NCI-H82 treated with DMSO at 0.1 percent for 48 hours (cell line): ENCODE data around the gene TTC28.
"Not testable (repeated sequence)": the region's sequence is repeated elsewhere in the genome, so short reads cannot be mapped to it uniquely, and the experiment has no call there.

Experiments
- DNase-seq: peaks from one replicate; lab custom pipeline; 2025; ENCODE audit not compliant: unreplicated experiment; lab: John Stamatoyannopoulos, UW

The TTC28 gene

DNA sequence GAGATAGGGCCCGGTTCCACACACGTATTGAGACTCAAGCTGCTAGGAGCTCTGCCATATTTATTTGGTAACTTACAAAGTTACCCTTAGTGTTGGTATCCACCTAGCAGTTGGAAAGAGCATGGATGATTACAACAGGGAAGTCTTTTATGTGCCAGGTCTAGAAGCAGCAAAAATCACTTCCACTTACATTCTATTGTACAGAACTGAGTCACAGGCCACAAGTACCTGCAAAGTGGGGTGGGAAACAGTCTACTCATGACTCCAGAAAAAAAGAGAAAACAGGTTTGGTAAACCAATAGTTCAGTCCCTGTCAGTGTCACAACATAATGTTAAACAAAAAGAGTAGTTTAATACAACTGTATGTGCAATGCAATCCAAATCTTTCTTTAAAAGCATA lies 480.9 kb downstream of the TTC28 start:
- no peak for DNase-seq

DNA sequence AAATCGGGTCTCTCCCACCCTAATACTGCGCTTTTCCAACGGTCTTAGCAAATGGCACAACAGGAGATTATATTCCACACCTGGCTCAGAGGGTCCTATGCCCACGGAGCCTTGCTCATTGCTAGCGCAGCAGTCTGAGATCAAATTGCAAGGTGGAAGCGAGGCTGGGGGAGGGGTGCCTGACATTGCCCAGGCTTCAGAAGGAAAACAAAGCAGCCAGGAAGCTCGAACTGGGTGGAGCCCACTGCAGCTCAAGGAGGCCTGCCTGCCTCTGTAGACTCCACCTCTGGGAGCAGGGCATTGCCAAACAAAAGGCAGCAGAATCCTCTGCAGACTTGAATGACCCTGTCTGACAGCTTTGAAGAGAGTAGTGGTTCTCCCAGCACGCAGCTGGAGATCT lies 488.1 kb downstream of the TTC28 start:
- DNase-seq: not testable (repeated sequence)

DNA sequence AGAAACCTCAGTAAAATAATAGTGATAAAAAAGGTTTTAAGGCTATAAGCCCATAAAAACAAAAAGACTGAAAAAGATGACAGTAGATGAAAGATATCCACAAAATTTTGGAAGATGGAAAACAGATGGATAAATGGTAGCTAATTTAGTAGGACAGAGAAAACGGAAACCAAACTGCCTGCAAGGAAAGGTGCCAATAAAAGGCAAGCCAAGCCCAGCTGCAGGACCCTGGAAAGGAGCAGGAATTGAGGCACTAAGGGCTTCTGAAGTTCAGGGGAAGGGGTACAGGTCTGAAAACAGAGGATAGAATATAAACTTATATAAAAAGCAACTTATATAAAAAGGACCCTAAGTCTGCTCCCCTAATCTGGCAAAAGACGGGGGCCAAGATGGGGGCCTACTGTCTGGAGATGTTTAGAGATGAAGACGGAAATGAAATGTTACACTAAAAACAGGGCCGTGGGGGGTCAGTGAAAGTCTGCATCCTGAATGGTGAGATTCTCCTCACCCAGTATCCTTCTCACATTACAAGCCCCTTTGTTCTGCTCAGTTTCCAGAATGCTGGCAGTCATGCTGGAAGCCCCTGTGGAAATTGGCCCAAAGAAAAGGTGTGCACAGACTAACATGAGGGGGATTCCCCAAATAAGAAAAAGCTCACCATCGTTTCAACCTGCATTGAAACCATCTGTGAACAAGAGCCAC lies 491.3 kb downstream of the TTC28 start:
- DNase-seq: no peak

DNA sequence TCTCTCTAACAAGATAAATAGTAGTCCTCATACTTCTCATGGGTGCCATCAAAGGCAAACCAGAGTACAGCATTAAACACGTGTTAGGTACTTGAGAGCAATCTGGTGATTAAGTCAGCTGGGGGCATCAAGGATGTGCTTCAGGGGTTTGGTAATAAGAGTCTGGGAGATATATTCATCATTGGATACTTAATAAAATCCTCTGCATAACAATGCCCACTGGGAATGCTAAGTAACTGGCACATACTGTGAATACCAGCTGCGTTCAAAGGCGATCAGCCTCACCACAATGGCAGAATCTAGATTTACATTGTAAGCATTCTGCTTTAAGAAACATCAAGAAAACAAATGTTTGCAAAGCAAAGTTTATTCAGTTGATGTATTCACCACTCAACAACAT lies 492.0 kb downstream of the TTC28 start:
- DNase-seq: no peak

DNA sequence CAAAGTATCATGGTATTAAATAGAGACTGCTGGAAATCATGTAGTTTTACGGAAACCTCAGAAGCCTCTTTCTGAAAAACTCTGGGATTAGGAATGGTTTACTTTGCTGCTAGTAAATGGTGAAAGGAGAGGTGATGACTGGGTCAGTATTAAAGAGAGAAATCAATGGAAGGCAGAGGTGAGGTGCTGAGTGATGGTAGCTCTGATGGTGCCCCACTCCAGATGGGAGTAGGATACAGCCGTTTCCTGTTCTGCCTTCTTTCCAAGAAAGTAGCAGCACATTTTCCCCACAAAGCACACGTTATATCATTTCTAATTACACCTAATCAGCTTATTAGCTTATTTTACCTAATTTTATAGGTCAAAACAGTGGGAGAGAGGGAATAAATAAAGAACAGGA lies 493.0 kb downstream of the TTC28 start:
- no peak for DNase-seq

DNA sequence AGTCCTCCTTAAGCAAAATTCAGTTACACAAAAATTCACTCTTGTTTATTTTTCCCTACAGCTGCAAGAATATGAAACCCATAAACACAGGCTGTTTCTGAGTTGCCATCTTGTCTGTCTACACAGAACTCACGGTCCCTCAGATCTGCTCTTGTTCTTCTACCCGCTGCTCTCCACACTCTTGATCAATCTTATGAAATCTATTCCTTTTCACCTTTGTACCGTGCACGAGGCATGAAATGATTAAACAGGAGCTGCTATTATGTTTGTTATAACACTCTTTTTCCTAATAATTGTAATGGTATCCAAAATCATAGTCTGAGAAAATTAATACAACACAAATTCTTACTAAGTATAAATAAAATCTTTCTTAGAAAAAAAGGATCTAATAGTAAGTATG lies 494.5 kb downstream of the TTC28 start:
- DNase-seq: no peak

DNA sequence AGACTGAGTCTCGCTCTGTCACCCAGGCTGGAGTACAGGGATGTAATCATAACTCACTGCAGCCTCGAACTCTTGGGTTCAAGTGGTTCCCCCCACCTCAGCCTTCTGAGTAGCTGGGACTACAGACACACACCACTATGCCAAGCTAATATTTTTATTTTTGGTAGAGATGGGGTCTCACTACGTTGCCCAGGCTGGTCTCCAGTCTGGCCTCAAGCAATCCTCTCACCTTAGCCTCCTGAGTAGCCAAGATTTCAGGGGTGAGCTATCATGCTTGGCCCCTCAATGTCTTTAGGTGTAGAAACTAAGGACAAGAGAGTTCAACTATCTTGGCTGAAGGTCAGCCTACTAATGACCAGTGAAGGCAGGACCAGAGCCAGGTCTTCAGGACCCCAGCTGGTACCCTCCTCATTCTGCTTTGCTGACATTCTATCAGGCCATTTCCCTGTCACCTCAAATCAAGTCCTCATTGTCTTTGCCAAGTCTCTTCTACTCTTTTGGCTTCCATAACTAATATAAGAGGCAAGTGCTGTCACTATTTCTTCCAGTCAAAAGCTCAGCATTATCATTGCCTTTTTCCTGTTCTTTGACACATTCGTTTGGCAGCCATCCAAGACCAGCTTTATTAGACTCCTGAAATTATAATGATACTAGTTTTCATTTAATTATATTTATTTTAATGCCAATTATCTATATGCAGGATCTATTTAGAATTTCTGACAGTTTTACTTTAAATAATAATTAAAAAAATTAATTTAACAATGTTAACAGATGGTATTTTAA lies 496.4 kb downstream of the TTC28 start:
- no peak for DNase-seq

DNA sequence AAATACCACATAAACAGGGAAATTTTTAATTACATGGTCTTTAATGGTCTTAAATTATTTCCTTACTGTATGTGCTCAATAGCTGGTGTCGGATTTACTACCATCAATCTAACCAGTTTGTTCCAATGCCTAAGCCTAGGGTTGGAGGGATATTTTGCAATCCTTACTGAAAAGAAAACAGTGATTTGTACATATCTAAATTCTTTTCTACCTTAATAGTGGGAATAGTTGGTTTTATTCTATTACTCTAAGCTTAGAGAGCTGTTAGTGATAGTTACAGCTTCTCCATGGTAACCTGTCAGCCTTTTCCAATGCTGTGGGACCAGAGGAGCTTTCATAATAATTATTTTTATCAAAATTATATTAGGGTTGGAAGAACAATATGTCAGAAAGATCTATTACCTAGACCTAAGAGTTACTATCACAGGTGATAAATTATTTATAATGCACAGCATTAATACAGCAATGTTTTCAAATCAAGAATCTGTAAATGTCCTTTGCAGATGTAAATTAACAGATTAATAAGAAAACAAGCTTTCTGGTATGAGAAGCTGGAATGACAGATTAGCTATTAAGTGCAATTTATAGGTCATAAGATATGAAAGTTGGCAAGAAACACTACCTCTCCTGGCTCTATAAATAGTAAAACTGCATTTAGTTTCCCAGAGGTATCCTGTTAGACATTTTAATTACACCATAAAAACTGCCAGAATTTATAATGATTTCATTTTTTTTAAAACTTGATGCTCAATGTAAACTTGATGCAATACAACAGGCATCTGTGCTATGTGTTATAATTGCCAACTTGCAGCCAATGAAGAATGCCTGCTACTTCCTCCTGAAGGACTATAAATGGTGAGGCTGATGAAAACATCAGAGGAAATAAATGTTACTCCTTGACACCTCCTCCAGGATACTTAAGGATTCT lies 498.6 kb downstream of the TTC28 start:
- DNase-seq: no peak

DNA sequence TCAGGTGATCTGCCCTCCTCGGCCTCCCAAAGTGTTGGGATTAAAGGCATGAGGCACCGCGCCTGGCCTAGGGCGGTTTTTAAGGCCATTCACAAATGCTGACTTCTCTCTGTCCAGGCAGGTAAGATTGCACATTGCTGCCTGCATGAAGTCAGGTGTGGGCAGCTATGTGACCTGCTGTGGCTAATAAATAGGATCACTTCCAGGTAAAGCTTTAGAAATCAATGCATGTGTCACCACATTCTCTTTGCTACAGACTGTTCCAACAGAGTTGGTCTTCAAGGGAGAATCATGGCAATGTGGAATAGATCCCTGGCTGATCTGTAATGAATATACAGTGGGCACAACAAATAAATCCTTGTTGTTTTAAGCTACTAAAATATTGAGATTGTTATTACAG lies 500.2 kb downstream of the TTC28 start:
- no peak for DNase-seq

DNA sequence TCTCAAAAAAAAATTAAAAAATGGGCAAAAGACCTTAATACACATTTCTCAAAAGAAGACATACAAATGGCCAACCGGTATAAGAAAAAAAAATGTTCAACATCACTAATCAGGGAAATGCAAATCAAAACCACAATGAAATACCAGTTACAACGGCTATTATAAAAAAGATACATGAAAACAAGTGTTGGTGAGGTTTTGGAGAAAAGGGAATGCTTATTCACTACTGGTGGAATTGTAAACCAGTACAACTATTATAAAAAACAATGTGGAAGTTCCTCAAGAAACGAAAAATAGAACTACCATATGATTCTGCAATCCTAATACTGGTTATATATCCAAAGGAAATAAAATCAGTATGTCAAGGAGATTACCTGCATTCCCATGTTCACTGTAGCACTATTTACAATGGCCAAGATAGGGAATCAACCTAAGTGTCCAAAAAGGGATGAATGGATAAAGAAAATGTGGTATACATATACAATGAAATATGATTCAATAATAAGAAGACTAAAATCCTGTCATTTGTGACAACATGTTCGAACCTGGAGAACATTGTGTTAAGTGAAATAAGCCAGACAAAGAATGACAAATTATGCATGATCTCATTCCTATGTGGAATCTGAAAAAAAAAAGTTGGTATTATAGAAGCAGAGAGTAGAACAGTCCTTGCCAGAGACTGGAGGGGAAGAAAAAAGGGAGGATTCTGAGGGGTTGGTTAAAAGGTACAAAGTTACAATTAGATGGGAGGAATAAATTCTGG lies 503.7 kb downstream of the TTC28 start:
- DNase-seq: no peak

DNA sequence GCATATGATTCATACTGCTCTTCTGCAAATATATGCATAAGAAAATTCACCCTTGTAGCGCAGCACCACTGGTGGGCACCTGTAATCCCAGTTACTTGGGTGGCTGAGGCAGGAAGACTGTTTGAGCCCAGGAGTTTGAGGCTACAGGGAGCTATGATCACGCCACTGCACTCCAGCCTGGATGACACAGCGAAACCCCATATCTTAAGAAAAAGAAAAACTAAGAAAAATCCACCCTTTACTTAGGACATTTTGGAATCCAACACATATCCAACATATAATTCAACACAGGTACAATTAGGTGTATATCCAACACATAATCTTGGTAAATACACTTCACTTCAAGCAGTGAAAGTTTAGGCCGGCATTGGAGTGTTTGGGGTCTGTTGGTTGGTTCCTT lies 505.1 kb downstream of the TTC28 start:
- no peak for DNase-seq

DNA sequence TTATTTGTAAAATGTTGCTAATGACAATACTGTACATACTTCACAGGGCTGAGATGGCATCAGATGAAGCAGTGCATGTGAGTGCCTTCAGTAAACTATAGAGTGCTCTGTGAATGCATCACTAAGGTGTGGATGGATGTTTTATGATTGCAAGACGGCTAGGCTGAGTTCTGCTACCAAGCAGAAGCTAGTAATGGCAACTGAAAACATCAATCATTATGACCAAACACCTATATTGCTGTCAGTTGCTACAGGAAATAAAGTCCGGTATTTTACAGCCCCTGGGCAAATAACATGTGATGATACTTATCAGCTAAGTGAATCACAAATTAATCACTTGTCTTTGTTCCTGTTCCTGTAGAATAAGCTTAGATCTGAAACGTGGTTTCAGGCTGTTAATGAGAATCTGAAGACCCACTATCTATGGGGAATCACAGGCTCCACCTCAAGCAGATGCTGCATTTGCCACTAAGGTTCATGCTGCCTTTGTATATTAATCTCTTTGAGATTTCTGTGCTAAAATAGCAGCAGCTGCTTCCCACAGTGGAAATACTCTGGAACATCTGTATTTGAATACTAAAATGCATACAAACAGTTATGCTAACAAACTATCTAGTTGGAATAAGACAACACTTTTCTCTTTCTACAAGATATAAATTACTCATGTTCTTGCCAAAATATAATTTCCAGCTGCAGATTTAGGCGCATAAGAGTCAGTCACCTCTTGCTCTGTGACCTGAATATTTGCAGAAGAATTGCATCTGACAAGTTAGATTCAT lies 506.6 kb downstream of the TTC28 start:
- no peak for DNase-seq

DNA sequence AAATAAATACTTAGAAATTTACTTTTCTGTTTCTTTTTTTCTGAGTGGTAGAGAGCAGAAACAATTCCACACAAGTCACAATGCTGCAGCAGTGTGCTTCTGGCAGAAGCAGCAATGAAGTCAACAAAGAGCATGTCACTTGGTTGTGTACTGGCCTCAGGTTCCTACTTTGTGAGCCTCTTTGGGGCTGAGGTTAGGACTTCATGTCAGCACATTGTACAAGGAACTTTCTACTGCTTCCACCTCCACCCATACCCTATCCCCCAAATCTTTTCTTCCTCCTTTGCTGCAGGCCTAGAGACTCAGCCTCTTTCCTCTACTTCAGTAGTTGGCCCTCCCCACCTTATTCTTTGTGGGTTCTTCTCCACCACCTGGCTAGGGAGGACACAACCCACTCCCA lies 507.9 kb downstream of the TTC28 start:
- no peak for DNase-seq

DNA sequence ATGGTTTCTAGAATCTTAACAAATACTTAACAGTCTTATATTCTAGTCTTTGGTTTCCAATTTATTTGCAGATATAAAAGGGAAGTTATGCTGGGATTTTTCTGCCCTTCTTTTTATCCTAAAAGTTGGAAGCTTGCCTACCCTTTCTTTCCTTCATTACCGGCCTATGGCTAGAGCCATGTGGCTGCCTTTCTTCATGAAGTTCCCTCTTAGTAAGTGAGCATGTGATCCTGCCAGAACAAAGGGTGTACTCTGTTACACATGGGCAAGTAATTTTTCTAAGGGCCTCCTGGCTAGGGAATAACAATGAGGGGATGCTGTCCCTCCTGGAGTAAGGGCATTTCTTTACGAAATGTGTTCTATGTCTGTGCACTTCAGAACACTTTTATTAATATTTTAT lies 508.5 kb downstream of the TTC28 start:
- no peak for DNase-seq

DNA sequence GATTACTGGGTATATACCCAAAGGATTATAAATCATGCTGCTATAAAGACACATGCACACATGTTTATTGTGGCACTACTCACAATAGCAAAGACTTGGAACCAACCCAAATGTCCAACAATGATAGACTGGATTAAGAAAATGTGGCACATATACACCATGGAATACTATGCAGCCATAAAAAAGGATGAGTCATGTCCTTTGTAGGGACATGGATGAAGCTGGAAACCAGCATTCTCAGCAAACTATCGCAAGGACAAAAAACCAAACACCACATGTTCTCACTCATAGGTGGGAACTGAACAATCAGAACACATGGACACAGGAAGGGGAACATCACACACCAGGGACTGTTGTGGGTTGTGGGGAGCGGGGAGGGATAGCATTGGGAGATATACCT lies 510.3 kb downstream of the TTC28 start:
- not testable (repeated sequence) for DNase-seq

DNA sequence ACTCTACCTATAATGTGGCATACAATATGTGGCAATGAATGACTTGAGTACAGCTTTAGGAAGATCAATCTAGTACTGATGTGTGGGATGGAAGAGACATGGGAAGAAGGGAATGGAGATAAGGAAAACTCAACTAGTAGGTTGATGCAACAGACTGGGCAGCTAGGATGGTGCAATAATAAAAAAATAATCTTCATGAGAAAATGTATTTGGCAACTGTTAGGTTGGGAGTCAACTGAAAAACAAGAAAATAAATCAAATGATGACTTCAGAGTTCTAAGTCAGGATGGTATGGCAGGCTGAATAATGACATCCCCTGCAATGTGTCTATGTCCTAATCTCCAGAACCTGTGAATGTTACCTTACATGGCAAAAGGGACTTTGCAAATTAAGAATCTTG lies 523.8 kb downstream of the TTC28 start:
- DNase-seq: no peak

DNA sequence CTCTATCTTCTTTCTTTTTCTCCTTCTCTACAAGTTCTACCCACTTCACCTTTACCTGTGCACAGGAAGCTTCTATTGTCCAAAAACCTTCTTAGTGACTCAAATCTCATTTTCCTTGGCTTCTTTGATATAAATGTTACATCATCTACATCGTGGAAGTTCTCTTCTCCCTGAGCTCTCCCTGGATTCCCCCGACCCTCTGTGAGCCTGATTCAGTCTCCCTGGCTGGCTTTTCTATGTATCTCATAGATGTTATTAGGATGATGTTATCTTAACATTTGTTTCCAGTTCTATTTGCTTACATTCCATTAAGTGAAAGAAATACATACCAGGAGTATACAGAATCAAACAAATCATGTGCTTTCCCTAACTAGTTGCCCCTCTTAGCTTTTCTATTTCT lies 524.8 kb downstream of the TTC28 start:
- no peak for DNase-seq

DNA sequence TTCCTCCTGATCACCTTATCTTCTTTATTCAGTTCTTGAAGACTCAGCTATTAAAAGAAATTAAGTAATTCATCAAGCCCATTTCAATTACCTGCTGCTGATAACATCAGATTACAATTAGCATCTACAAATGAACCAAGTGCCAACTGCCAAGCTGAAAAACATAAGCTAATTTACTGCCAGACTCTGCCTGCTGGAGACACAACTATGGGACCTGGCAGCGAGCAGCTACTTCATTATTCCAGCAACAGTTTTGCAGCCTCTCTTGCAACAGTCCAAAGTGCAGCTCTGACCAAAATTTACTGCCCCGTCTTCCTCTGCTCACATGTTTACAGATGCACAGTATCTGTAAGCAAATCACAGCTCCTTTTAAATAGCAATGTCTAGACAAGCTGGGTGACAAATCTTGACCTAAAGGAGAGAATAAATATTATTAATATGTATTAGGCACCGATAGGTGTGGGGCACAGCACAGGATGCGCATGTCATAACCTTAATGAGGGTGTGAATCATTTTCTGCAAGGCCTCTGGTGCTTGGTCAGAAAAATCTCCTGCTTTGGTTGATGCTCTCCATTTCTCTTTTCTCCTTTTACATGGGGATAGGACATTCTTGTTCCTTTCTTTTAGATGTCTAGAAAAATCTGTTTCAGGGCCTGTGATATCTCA lies 528.4 kb downstream of the TTC28 start:
- peak; percentile 9 for DNase-seq

DNA sequence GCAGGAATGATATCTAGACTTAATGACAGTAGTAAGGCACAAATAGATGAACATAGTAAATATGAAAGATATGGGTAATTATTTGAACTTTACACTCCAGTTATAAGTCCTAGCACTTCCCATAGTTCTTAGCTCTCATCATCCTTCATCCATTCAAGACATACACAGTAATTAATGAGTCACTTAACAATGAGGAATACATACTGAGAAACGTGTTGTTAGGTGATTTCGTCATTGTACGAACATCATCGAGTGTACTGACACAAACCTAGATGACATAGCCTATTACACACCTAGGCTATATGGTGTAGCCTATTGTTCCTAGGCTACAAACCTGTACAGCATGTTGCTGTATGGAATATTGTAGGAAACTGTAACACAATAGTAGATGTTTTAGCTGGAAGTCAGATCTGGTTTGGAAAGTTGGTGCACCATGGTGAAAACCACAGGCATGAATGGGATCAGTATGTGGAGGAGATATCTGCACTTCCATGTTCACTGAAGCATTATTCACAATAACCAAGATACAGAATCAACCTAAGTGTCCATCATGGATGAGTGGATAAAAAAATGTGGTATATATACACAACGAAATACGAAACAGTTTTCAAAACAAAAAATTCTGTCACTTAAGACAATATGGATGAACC lies 530.7 kb downstream of the TTC28 start:
- no peak for DNase-seq
